Endothelial cell (in vitro differentiated cells): Measurements from ENCODE around the gene PTPRM. TPM values are rescaled to one million over a fixed set of nuclear protein-coding genes. Genes with fewer than 3 reads are reported as not detected.

Experiments
- DNase-seq: peaks from one replicate; pipeline ENCODE4 v3.0.0; 2021; ENCODE audit warnings: low spot score
- H3K27ac Mint-ChIP-seq: one replicate; pipeline ENCODE4 v1.8.0; 2021; ENCODE audit warnings: mixed read lengths, inconsistent platforms; ENCODE audit not compliant: unreplicated experiment
- H3K27me3 Mint-ChIP-seq: one replicate; pipeline ENCODE4 v1.8.0; 2021; ENCODE audit warnings: mild to moderate bottlenecking, moderate library complexity, mixed read lengths, inconsistent platforms; ENCODE audit not compliant: unreplicated experiment
- H3K36me3 Mint-ChIP-seq: one replicate; pipeline ENCODE4 v1.8.0; 2021; ENCODE audit warnings: mild to moderate bottlenecking, low read depth, mixed read lengths, inconsistent platforms; ENCODE audit not compliant: unreplicated experiment
- H3K4me1 Mint-ChIP-seq: one replicate; pipeline ENCODE4 v1.8.0; 2021; ENCODE audit warnings: mild to moderate bottlenecking, mixed read lengths, inconsistent platforms; ENCODE audit not compliant: unreplicated experiment
- H3K4me3 Mint-ChIP-seq: one replicate; pipeline ENCODE4 v1.8.0; 2021; ENCODE audit warnings: mild to moderate bottlenecking, mixed read lengths, inconsistent platforms; ENCODE audit not compliant: unreplicated experiment
- H3K9me3 Mint-ChIP-seq: one replicate; pipeline ENCODE4 v1.8.0; 2021; ENCODE audit warnings: mixed read lengths, inconsistent platforms; ENCODE audit not compliant: unreplicated experiment
- total RNA-seq: library from RNA; stranded (reverse); fragmentation: NEBNext Ultra II Directional; extraction: Animal tissue kit (Norgen Biotek cat#: 25700); gene quantifications from one replicate; pipeline ENCODE4 v1.2.1, GENCODE V29; 2021; ENCODE audit not compliant: unreplicated experiment
- TF ChIP-seq, protein P1 (sequence below): fragments of 200-600 bp; sonication (generic); IDR thresholded peaks from one replicate; pipeline ENCODE4 v1.5.0; 2021; ENCODE audit warnings: antibody characterized with exemption; ENCODE audit not compliant: unreplicated experiment

The PTPRM gene
- total RNA-seq, 1 donor from 2014 or later: 284 TPM

DNA sequence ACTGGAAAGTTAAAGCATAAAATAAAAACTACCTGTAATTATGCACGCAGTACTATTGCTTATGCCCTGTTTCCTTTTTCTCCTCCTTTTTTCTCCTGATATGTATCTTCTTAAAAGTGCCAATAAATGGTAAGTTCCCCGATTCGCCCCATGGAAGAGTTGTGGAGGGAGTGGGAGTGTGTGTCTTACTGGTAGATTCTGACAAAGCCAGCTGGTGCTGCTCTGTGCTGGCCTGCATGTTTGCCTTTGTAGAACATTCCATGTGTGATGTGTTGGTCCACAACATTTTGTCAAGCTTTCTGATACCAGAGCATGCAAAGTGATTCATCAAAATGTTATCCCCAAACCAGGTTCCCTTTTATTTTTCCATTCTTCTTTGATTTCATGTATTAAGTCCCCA lies 685.3 kb downstream of the PTPRM start:
- Mint-ChIP-seq H3K27ac (no peak overlapping the region), H3K9me3 (no peaks in the 10 kb centered on the region), H3K4me3 (no peak overlapping the region), H3K27me3 (no peaks in the 10 kb centered on the region), H3K36me3 (peaks cover 14% of the 10 kb centered on the region), H3K4me1 (peaks cover 19% of the 10 kb centered on the region)
- TF ChIP-seq, protein P1, sequence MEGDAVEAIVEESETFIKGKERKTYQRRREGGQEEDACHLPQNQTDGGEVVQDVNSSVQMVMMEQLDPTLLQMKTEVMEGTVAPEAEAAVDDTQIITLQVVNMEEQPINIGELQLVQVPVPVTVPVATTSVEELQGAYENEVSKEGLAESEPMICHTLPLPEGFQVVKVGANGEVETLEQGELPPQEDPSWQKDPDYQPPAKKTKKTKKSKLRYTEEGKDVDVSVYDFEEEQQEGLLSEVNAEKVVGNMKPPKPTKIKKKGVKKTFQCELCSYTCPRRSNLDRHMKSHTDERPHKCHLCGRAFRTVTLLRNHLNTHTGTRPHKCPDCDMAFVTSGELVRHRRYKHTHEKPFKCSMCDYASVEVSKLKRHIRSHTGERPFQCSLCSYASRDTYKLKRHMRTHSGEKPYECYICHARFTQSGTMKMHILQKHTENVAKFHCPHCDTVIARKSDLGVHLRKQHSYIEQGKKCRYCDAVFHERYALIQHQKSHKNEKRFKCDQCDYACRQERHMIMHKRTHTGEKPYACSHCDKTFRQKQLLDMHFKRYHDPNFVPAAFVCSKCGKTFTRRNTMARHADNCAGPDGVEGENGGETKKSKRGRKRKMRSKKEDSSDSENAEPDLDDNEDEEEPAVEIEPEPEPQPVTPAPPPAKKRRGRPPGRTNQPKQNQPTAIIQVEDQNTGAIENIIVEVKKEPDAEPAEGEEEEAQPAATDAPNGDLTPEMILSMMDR: no peak
- no peak for DNase-seq

DNA sequence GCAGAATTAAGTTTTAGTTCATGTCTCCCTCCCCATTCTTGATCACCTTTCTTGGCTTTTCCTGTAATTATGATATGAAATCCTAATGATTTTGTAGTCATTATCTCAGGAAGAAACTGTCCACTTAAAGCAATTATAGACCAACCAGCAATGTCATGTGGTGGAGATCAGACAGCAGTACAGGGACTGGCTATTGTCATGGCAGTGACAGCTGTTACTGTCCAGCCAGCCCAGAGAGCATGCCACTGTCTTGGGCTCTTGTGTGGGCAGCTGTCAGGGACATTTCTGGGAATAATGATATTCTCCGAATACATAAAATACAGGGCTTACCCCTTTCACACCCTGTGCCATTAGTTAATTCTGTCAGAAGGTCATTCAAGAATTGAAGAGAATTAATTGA lies 686.8 kb downstream of the PTPRM start:
- Mint-ChIP-seq H3K36me3 (peaks cover 14% of the 10 kb centered on the region), H3K27me3 (no peaks in the 10 kb centered on the region), H3K4me3 (no peak overlapping the region), H3K9me3 (no peaks in the 10 kb centered on the region), H3K27ac (no peak overlapping the region), H3K4me1 (peaks cover 28% of the 10 kb centered on the region)
- TF ChIP-seq, protein P1: no peak
- DNase-seq: no peak

DNA sequence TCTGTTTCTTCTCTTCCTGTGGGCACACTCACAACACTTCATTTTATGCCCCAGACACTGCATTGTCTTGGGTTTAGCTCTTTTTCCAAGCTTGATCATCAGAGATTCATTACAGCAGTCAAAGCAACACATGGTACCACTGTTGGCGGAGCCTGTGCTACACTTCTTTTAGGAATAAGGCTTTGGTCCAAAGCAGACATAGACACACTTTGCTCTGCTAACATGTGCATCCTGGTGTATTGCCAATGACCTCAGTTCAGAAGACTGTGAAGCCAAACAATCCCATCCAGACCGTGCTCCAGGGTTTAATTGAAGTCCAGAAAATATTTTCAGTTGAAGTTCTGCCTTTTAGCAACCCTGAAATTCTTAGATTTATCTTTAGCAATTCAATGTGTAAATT lies 687.5 kb downstream of the PTPRM start:
- Mint-ChIP-seq H3K9me3 (no peaks in the 10 kb centered on the region), H3K4me1 (peaks cover 31% of the 10 kb centered on the region), H3K4me3 (no peak overlapping the region), H3K36me3 (peaks cover 16% of the 10 kb centered on the region), H3K27me3 (no peaks in the 10 kb centered on the region), H3K27ac (no peak overlapping the region)
- DNase-seq: no peak
- TF ChIP-seq, protein P1: no peak

DNA sequence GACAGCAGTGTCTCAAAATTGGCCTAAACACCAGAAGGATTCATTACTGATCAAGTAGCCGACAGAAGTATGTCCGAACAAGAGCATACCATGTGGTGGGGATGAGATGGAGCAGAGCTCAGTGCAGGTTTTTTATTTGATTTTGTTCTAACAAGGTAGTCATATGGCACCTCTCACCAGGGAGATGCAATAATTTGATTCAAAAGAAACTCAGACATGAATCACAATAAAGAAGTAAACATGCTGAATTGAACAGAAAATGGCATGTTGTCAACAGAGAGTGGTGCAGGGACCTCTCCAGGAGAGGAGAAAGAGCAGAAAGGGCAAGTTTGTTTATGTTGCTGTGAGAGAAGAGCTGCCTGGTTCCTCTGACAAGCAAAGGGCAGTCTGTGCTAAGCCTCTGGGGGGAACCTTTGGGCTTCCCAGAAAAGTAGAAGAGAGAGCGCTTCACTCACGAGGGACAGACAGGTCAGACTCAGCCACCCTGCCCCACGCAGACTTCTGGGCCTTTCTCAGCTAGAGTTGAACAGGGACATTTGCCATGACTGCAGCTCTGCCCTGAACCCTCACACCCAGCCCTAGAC lies 690.8 kb downstream of the PTPRM start:
- H3K27ac Mint-ChIP-seq: peak overlapping the region; percentile 45
- DNase-seq: peak; percentile 11
- H3K36me3 Mint-ChIP-seq: peaks cover 39% of the 10 kb centered on the region
- peaks cover 6% of the 10 kb centered on the region for H3K27me3 Mint-ChIP-seq
- no peaks in the 10 kb centered on the region for H3K9me3 Mint-ChIP-seq
- TF ChIP-seq, protein P1: no peak
- H3K4me3 Mint-ChIP-seq: no peak overlapping the region
- H3K4me1 Mint-ChIP-seq: peaks cover 31% of the 10 kb centered on the region

DNA sequence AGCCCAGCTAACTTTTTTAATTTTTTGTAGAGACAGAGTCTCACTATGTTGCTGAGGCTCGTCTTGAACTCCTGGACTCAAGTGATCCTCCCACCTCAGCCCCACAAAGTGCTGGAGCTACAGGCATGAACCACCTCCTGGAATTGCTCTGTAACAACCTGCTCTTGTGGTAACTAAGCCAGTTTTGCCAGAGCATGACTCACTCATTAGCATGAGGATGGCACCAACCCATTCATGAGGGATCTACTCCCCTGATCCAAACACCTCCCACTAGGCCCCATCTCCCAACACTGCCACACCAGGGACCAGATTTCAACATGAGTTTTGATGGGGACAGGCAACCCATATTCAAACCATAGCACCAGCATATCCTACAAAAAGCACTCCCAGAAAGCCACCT lies 693.2 kb downstream of the PTPRM start:
- Mint-ChIP-seq H3K4me1 (peaks cover 18% of the 10 kb centered on the region), H3K27ac (no peak overlapping the region), H3K9me3 (no peaks in the 10 kb centered on the region), H3K36me3 (peaks cover 41% of the 10 kb centered on the region), H3K4me3 (no peak overlapping the region), H3K27me3 (peaks cover 8% of the 10 kb centered on the region)
- DNase-seq: no peak
- TF ChIP-seq, protein P1: no peak
